Measurements from ENCODE around the gene ANAPC10.

ANAPC10 gene

DNA sequence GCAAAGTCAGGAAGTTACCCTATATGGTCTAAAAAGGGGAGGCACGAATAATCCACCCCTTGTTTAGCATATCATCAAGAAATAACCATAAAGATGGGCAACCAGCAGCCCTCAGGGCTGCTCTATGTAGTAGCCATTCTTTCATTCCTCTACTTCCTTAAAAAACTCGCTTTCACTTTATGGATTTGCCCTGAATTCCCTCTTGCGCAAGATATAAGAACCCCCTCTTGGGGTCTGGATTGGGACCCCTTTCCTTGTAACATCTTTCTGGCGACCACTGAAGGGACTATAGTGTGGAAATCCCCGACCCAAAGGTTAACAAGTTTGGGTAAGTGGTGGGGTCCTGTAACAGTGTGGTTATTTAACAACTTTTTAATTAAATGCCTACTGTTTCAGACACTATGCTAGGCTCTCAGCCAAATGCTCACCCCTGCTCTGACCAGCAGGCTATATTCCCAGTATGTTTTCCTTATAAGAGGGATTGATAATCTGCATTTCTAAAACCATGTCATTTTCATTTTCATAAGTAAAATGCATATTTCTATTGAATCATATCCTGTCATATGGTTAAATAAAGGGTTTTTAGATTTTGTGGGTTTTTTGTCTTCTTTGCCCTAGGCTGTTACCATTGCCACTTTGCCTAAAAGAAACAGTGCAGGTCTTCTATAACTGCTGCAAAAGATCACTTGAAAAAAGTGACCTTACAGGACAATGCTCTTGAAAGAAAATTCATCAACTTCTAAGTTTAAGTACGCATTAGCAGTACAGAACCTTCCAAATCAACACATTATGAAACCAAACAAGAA, 41.5 kb downstream of the ANAPC10 start:
- TF ChIP-seq, protein P1, sequence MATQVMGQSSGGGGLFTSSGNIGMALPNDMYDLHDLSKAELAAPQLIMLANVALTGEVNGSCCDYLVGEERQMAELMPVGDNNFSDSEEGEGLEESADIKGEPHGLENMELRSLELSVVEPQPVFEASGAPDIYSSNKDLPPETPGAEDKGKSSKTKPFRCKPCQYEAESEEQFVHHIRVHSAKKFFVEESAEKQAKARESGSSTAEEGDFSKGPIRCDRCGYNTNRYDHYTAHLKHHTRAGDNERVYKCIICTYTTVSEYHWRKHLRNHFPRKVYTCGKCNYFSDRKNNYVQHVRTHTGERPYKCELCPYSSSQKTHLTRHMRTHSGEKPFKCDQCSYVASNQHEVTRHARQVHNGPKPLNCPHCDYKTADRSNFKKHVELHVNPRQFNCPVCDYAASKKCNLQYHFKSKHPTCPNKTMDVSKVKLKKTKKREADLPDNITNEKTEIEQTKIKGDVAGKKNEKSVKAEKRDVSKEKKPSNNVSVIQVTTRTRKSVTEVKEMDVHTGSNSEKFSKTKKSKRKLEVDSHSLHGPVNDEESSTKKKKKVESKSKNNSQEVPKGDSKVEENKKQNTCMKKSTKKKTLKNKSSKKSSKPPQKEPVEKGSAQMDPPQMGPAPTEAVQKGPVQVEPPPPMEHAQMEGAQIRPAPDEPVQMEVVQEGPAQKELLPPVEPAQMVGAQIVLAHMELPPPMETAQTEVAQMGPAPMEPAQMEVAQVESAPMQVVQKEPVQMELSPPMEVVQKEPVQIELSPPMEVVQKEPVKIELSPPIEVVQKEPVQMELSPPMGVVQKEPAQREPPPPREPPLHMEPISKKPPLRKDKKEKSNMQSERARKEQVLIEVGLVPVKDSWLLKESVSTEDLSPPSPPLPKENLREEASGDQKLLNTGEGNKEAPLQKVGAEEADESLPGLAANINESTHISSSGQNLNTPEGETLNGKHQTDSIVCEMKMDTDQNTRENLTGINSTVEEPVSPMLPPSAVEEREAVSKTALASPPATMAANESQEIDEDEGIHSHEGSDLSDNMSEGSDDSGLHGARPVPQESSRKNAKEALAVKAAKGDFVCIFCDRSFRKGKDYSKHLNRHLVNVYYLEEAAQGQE (IDR thresholded peaks at IDR 0.05; ENCODE audit: low read depth): no peak
- no peak for TF ChIP-seq EGR1 (IDR thresholded peaks at IDR 0.05)
- TF ChIP-seq TAF1 (IDR thresholded peaks at IDR 0.05; ENCODE audit: low read depth): no peak
- no peak for TF ChIP-seq RAD21 (IDR thresholded peaks at IDR 0.05; ENCODE audit: low read depth)
- no peak for TF ChIP-seq NFIC (IDR thresholded peaks at IDR 0.05)
- TF ChIP-seq ZBTB7A (IDR thresholded peaks at IDR 0.05; ENCODE audit: low read depth): no peak
- TF ChIP-seq CREB1 (IDR thresholded peaks at IDR 0.05; ENCODE audit: low read depth): no peak
- TF ChIP-seq, protein P2, sequence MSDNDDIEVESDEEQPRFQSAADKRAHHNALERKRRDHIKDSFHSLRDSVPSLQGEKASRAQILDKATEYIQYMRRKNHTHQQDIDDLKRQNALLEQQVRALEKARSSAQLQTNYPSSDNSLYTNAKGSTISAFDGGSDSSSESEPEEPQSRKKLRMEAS (IDR thresholded peaks at IDR 0.05): no peak
- no peak for TF ChIP-seq TCF12 (IDR thresholded peaks at IDR 0.05; ENCODE audit: low read depth)
- TF ChIP-seq CEBPB (IDR thresholded peaks at IDR 0.05): no peak
- no peak for TF ChIP-seq FOXM1 (IDR thresholded peaks at IDR 0.05; ENCODE audit: borderline replicate concordance, low read depth)
- TF ChIP-seq YY1 (IDR thresholded peaks at IDR 0.05; ENCODE audit: low read depth): no peak
- TF ChIP-seq, protein P3, sequence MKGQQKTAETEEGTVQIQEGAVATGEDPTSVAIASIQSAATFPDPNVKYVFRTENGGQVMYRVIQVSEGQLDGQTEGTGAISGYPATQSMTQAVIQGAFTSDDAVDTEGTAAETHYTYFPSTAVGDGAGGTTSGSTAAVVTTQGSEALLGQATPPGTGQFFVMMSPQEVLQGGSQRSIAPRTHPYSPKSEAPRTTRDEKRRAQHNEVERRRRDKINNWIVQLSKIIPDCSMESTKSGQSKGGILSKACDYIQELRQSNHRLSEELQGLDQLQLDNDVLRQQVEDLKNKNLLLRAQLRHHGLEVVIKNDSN (IDR thresholded peaks at IDR 0.05): no peak
- TF ChIP-seq TEAD4 (IDR thresholded peaks at IDR 0.05): no peak
- TF ChIP-seq EP300 (IDR thresholded peaks at IDR 0.05; ENCODE audit: borderline replicate concordance): no peak

DNA sequence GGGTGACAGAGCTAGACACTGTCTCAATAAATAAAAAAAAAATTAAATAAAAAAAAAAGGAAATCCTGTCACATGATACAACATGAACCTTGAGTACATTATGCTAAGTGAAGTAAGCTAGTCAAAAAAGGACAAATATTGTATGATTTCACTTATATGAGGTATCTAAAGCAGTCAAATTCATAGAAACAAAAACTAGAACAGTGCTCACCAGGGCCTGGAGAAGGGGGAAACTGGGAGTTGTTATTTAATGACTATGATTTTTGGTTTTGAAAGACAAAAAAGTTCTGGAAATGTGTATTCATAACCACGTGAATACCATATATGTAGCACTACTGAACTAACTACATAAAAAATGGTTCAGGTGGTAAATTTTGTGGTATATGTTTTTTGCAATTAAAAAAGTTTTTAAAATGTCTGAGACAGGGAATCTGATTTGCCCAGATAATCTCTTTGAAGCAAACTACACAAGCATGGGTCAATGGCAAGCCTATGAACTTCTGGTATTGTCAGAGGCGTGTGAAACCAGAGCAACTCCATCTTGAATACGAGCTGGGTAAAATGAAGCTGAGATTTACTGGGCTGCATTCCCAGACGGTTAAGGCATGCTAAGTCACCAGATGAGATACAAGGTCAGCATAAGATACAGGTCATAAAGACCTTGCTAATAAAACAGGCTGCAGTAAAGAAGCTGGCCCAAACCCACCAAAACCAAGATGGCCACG, 42.3 kb downstream of the ANAPC10 start:
- TF ChIP-seq, protein P1 (IDR thresholded peaks at IDR 0.05; ENCODE audit: low read depth): no peak
- TF ChIP-seq, protein P2 (IDR thresholded peaks at IDR 0.05): no peak
- TF ChIP-seq TEAD4 (IDR thresholded peaks at IDR 0.05) (no peak), TCF12 (IDR thresholded peaks at IDR 0.05; ENCODE audit: low read depth) (no peak), NFIC (IDR thresholded peaks at IDR 0.05) (no peak), FOXM1 (IDR thresholded peaks at IDR 0.05; ENCODE audit: borderline replicate concordance, low read depth) (no peak), CREB1 (IDR thresholded peaks at IDR 0.05; ENCODE audit: low read depth) (no peak), EP300 (IDR thresholded peaks at IDR 0.05; ENCODE audit: borderline replicate concordance) (no peak), RAD21 (IDR thresholded peaks at IDR 0.05; ENCODE audit: low read depth) (no peak), YY1 (IDR thresholded peaks at IDR 0.05; ENCODE audit: low read depth) (no peak), ZBTB7A (IDR thresholded peaks at IDR 0.05; ENCODE audit: low read depth) (no peak)

DNA sequence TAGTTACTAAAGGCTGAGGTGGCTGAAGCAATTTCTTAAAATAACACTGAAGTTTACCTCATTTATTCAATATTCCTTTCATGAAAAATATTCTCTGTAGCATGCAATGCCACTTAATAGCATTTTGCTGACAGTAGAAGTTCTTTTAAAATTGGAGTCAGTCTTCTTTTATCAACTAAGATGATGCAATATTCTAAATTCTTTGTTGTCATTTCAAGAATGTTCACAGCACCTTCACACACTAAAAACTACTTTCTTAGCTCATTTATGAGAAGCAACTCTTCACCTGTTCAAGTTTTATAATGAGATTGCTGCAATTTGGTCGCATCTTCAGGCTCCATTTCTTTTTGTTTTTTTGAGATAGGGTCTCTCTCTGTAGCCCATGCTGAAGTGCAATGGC, 48.8 kb downstream of the ANAPC10 start:
- no peak for TF ChIP-seq RAD21 (IDR thresholded peaks at IDR 0.05; ENCODE audit: low read depth)
- no peak for TF ChIP-seq EP300 (IDR thresholded peaks at IDR 0.05; ENCODE audit: borderline replicate concordance)
- TF ChIP-seq NFIC (IDR thresholded peaks at IDR 0.05): no peak
- TF ChIP-seq ZBTB7A (IDR thresholded peaks at IDR 0.05; ENCODE audit: low read depth): no peak
- no peak for TF ChIP-seq TCF12 (IDR thresholded peaks at IDR 0.05; ENCODE audit: low read depth)
- TF ChIP-seq TEAD4 (IDR thresholded peaks at IDR 0.05): no peak
- TF ChIP-seq, protein P3 (IDR thresholded peaks at IDR 0.05): no peak
- no peak for TF ChIP-seq EGR1 (IDR thresholded peaks at IDR 0.05)
- no peak for TF ChIP-seq CEBPB (IDR thresholded peaks at IDR 0.05)
- no peak for TF ChIP-seq TAF1 (IDR thresholded peaks at IDR 0.05; ENCODE audit: low read depth)
- TF ChIP-seq, protein P1 (IDR thresholded peaks at IDR 0.05; ENCODE audit: low read depth): no peak
- TF ChIP-seq, protein P2 (IDR thresholded peaks at IDR 0.05): no peak
- TF ChIP-seq CREB1 (IDR thresholded peaks at IDR 0.05; ENCODE audit: low read depth): no peak
- TF ChIP-seq YY1 (IDR thresholded peaks at IDR 0.05; ENCODE audit: low read depth): no peak
- TF ChIP-seq FOXM1 (IDR thresholded peaks at IDR 0.05; ENCODE audit: borderline replicate concordance, low read depth): no peak
